IPS-15b (cell line): ENCODE data around the gene CMIP.
A peak's percentile ranks its signal among the peaks of the same experiment; 100 is the strongest.
"Not testable (repeated sequence)": the region's sequence is repeated elsewhere in the genome, so short reads cannot be mapped to it uniquely, and the experiment has no call there.

ENCODE experiments used
- H3K27me3 ChIP-seq: one replicate; pipeline ENCODE4 v1.6.1; 2013; ENCODE audit warnings: low read length; ENCODE audit not compliant: control insufficient read depth, insufficient read depth
- H3K36me3 ChIP-seq: one replicate; pipeline ENCODE4 v1.6.1; 2013; ENCODE audit warnings: low read length; ENCODE audit not compliant: control insufficient read depth, insufficient read depth
- H3K4me1 ChIP-seq: one replicate; pipeline ENCODE4 v1.6.1; 2013; ENCODE audit warnings: mild to moderate bottlenecking, low read length; ENCODE audit not compliant: control insufficient read depth, insufficient read depth
- H3K4me3 ChIP-seq: one replicate; pipeline ENCODE4 v1.5.1; 2013; ENCODE audit warnings: low read depth, low read length
- H3K9ac ChIP-seq: one replicate; pipeline ENCODE4 v1.6.1; 2013; ENCODE audit warnings: low read depth, mild to moderate bottlenecking, low read length
- H3K9me3 ChIP-seq: one replicate; pipeline ENCODE4 v1.6.1; 2013; ENCODE audit warnings: mild to moderate bottlenecking, low read length; ENCODE audit not compliant: control insufficient read depth, insufficient read depth

CMIP gene

DNA sequence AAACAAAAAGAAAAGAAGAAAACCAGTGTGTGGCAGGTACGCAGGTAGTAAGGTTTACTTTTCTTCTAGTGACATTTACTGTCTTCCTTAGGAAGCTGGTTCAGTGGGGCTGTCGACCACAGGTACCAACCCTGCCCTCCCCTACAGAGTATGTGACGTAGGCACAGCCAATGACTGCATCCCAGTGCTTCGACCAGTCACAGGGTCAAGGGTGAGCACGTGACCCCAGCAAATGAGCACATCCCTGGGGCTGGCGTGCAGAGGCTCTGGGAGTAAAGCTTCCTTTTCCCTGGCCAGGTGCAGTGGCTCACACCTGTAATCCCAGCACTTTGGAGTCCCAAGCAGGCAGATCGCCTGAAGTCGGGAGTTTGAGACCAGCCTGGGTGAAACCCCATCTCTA, 295.6 kb downstream of the CMIP start:
- Histone ChIP-seq H3K27me3 (no peaks in the 10 kb centered on the region), H3K9ac (no peak overlapping the region), H3K4me1 (peaks cover 3% of the 10 kb centered on the region), H3K4me3 (no peak overlapping the region), H3K9me3 (no peaks in the 10 kb centered on the region), H3K36me3 (no peaks in the 10 kb centered on the region)

DNA sequence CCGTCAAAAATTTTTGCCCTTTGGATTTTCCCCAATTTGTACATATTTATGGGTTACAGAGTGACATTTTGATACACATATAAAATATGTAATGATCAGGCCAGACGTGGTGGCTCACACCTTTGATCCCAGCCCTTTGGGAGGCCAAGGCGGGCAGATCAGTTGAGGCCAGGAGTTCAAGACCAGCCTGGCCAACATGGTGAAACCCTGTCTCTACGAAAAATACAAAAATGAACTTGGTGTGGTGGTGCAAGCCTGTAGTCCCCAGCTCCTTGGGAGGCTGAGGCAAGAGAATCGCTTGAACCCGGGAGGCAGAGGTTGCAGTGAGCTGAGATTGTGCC, 296.8 kb downstream of the CMIP start:
- not testable (repeated sequence) for H3K9ac ChIP-seq, H3K9me3 ChIP-seq, H3K27me3 ChIP-seq, H3K36me3 ChIP-seq, H3K4me3 ChIP-seq, H3K4me1 ChIP-seq

DNA sequence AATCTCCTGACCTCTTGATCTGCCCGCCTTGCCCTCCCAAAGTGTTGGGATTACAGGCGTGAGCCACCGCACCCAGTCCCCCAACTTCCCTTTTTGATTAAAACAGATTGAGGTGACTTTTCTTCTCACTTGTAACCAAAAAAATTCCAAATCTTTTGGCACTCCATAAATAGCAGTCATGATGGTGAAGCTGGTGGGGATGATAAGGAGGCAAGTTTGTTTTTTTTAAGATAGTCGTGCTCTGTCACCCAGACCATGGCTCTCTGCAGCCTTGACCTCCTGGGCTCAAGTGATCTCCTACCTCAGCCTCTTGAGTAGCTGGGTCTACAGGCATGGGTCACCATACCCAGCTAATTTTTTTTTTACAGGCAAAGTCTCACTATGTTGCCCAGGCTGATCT, 299.8 kb downstream of the CMIP start:
- H3K4me3 ChIP-seq, result no peak overlapping the region
- H3K9me3 ChIP-seq, result no peaks in the 10 kb centered on the region
- H3K27me3 ChIP-seq, result no peaks in the 10 kb centered on the region
- H3K9ac ChIP-seq, result no peak overlapping the region
- H3K4me1 ChIP-seq, result no peaks in the 10 kb centered on the region
- no peaks in the 10 kb centered on the region for H3K36me3 ChIP-seq

DNA sequence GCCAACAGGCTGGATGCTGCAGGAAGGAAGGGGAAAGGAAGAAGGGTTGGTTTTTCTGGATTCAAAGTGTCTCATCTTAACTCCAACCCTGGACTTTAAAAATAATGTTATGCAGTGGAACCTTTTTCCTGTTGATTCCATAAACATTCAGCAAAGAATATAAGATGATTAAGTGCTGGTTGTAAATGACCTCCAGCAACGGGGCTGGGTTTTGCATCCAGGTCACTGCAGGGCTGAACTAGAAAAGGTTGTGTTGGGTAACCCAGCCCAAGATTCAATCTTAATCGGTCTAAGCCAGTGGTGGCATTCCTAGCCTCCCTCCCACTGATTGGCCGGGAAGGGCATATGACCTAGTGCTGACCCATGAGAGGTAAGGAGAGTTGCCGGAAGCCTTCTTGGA, 300.3 kb downstream of the CMIP start:
- H3K4me1 ChIP-seq, result no peaks in the 10 kb centered on the region
- H3K9me3 ChIP-seq, result no peaks in the 10 kb centered on the region
- peak overlapping the region; percentile 24 for H3K9ac ChIP-seq
- no peak overlapping the region for H3K4me3 ChIP-seq
- H3K36me3 ChIP-seq, result no peaks in the 10 kb centered on the region
- H3K27me3 ChIP-seq, result no peaks in the 10 kb centered on the region

DNA sequence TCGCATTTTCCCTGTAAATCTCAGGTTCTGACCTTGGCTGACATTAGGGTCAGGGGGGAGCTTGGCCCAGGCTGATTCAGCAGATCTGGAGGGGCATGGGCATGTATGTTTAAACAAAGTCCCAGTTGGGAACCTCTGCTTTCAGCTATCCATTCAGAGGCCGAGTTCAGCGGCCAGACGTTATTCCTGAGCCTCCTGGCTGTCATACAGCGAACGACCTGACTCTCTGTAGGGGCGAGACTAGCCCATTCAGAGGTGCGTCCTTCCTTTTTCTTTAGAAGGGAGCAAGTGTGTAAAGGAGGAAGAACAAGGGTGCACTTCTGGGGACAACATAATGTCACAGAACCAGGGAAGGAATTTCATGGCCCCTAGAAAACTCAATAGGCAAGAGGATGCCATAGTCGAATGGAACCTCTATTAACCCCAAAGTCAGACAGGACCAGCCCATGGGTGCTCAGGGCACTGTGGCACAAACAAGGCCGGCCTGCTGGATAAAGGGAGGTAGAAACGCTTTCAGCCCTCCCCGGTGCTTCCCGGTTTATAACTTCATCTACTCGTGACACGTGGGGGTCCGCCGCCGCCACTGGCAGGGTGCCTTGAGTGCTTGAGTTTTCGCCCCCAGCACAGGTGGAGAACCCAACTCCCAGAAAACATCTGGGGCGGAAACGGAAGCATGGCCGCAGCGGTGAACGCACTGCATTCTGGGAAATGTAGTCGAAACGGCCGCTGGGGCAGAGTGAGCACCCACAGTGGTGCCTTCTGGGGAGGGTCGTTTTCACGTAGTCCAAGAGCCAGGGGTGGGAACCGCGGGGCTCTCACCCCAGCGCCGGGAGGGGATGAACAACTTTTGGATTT, 301.3 kb downstream of the CMIP start:
- H3K36me3 ChIP-seq, result no peaks in the 10 kb centered on the region
- no peaks in the 10 kb centered on the region for H3K9me3 ChIP-seq
- H3K27me3 ChIP-seq, result no peaks in the 10 kb centered on the region
- H3K4me1 ChIP-seq, result no peaks in the 10 kb centered on the region
- peak overlapping the region; percentile 49 for H3K9ac ChIP-seq
- H3K4me3 ChIP-seq, result peak overlapping the region; percentile 55

DNA sequence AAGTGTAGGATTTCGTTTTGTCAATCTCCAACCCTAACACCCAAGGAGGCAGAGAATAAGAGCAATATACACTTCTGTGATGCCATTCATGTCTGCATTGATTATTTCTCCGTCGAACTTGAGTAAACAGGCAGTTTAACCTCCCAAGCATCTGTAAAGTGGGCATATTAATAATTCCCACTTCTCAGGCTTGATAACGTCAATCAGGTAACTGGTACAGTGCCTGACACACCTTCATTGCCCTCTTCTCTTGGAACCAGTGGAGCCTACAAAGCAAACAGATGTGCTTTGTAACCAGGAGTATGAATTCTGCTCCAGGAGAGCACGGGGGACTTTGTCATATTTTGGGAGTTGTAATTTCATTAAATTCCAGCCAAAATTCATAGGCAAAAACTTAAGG, 302.0 kb downstream of the CMIP start:
- H3K27me3 ChIP-seq, result no peaks in the 10 kb centered on the region
- H3K4me3 ChIP-seq, result peak overlapping the region; percentile 55
- no peak overlapping the region for H3K9ac ChIP-seq
- no peaks in the 10 kb centered on the region for H3K4me1 ChIP-seq
- no peaks in the 10 kb centered on the region for H3K9me3 ChIP-seq
- H3K36me3 ChIP-seq, result no peaks in the 10 kb centered on the region

DNA sequence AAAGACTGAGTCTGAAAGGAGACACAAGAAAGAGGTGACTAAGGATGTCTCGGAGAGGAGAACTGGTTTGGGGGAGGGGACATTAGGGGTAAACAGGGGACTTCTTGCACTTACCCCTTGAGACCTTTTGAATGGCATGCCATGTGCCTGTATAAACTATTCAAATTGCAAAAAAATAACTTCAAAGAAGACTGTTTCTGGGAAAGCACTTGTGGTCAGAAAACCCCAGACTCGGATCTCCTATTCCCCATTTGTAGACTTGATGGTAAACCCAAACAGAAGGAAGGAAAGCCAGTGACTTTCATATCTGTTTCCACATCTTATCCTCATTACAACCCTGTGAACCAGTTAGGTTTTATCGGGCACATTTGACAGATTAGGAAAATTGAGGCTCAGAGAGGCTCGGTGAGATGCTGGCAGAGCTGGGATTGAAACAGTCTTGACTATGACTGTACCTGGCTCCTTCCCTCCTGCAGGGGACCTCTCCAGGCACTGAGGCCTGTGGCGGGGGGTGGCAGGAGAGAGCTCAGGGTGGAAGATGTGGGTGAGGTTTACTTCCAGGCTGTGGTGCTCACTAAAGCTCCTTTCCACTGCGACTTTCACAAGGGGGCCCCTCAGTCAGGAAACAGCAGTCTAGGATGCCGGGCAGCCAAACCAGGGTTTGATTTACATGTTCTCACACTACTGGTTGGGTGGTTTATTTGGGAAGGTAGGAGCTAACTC, 304.0 kb downstream of the CMIP start:
- H3K36me3 ChIP-seq, result no peaks in the 10 kb centered on the region
- no peaks in the 10 kb centered on the region for H3K27me3 ChIP-seq
- no peak overlapping the region for H3K9ac ChIP-seq
- no peaks in the 10 kb centered on the region for H3K4me1 ChIP-seq
- no peak overlapping the region for H3K4me3 ChIP-seq
- no peaks in the 10 kb centered on the region for H3K9me3 ChIP-seq

DNA sequence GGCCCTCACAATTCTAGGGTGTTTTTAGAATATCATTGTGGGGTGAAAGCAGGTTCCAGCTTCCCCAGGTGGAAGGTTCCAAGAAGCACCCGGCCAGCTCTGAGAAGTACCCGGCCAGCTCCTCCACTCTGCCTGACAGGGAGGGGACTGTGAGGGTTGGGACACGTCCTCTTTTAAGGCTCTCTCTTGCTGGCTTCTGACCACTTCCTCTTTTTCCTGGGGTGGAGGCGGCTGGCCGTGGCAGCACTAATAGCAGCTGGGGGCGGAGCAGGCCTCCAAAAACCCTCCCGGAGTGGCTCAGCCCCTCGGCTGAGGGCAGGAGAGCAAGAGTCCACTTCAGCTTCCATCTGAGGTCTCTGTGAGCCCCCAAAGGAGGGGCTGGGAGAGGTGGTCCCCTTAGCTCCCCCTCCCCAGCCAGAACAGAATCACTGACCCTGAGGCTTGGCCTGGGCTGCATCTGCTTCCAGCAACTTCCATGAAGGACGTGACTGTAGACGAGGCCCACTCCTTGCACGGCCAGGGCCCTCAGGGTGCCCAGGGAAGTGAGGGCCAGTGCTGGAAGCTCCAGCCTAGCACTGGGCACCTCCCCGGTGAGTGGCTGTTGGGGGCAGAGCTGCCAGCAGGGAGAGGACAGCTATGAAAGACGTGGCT, 307.7 kb downstream of the CMIP start:
- H3K9ac ChIP-seq, result no peak overlapping the region
- no peaks in the 10 kb centered on the region for H3K36me3 ChIP-seq
- no peaks in the 10 kb centered on the region for H3K27me3 ChIP-seq
- no peaks in the 10 kb centered on the region for H3K4me1 ChIP-seq
- H3K9me3 ChIP-seq, result no peaks in the 10 kb centered on the region
- H3K4me3 ChIP-seq, result no peak overlapping the region

DNA sequence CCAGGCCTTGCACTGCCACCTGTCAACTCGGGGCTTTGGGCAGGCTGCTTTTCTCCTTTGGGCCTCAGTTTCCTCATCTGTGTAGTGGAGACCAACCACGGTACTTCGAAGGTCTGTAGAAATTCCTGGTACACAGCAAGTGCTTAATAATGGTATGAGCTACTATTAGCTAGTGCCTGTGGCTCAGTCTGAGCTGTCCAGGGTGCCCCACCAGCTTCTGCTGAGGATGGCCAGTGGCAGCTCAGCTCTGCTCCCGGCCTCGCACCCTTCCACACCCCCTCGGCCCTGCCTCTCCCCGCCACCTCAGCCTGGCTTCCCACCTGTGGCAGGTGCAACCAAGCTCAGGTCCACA, 308.2 kb downstream of the CMIP start:
- H3K4me1 ChIP-seq, result no peaks in the 10 kb centered on the region
- H3K9ac ChIP-seq, result no peak overlapping the region
- H3K4me3 ChIP-seq, result no peak overlapping the region
- no peaks in the 10 kb centered on the region for H3K9me3 ChIP-seq
- no peaks in the 10 kb centered on the region for H3K27me3 ChIP-seq
- no peaks in the 10 kb centered on the region for H3K36me3 ChIP-seq

DNA sequence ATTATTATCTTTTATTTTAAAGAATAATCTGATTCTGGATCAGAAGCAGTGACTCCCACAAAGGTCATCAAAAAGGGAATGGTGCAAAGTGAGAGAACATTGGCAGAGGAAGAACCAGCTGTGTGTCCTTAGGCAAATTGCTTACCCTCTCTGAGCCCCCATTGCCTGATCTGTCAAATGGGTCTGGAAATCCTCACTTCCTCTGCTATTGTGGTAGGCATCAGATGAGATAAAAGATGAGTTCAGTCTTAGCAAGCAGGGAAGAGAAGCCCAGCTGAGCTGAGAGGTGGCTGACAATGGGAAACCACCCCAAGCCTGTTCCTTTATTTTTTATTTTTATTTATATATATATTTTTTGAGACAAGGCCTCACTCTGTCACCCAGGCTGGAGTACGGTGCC, 310.2 kb downstream of the CMIP start:
- Histone ChIP-seq H3K9ac (no peak overlapping the region), H3K4me3 (no peak overlapping the region), H3K36me3 (no peaks in the 10 kb centered on the region), H3K27me3 (no peaks in the 10 kb centered on the region), H3K4me1 (no peaks in the 10 kb centered on the region), H3K9me3 (no peaks in the 10 kb centered on the region)

DNA sequence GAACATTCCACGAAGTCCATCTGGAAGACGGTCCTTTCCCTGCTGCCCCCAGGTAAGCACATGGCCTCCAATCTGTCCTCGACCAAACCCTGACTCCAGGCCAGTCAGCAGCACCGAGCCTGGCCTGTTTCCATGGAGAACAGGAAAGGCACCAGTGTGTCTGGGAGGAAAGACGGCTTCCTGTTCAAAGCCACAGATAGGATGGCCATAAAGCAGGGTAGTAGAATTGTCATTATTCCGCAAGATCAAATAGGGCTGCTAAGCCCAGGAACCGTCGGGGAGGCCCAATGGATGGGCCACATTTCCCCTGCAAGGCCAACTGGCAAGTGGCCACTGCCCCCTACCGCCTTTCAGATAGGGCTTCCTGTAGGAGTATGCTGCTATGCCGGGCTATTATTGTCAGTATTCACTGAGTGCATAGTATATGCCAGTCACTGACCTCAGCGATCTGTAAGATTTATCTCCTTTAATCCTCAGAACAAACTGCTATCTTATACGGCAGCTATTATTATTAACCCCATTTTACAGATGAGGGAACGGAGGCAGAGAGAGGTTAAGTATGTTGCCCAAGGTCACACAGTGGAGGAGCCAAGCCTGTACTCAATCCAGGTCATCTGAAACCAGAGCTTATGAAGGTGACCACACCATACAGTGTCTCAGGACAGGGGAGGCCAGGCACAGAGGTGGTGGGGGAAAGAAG, 311.5 kb downstream of the CMIP start:
- Histone ChIP-seq H3K4me3 (no peak overlapping the region), H3K9me3 (no peaks in the 10 kb centered on the region), H3K4me1 (no peaks in the 10 kb centered on the region), H3K27me3 (no peaks in the 10 kb centered on the region), H3K36me3 (peaks cover 2% of the 10 kb centered on the region), H3K9ac (no peak overlapping the region)
